ENCODE results near the gene ABCG1. TPM values are rescaled to one million over a fixed set of nuclear protein-coding genes. Genes with fewer than 3 reads are reported as not detected.

Gene ABCG1
- total and polyA plus RNA-seq, 5 donors from 2014 or later: 17.0 to 86.3 (median 24.3) TPM

DNA sequence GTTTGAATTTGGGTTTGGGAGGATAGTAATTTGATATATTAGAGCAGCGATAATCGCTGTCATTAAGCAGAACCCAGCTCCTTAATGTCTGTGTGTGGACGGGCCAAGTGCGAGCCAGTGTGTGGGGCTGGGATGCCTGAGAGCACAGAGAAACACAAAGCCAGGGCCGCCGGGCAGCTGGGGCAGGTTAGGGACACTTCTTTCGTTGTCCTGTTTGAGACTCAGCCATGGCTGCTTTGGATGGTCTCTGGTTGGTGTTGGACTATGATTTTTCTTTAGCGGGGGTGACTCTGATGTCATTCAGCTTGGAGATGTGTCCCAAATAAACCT lies 33.4 kb downstream of the ABCG1 start:
- peaks cover 9 to 47% (median 41%) of the 10 kb centered on the region in 4 donors for H3K4me1 Mint-ChIP-seq
- ATAC-seq (ENCODE audit: low read depth in 2 of 2) (no peak), DNase-seq (no peak)
- peaks cover 0 to 1% (median 0%) of the 10 kb centered on the region in 7 donors for H3K9me3 Mint-ChIP-seq
- H3K27me3 Mint-ChIP-seq: no peaks in the 10 kb centered on the region
- H3K27ac Mint-ChIP-seq: peak overlapping the region in 1 of 3 donors; percentile 50
- peaks cover 21% of the 10 kb centered on the region for H3K36me3 Mint-ChIP-seq
- Histone ChIP-seq H3K36me3 (ENCODE audit: control insufficient read depth, insufficient read depth, low read length) (no peaks in the 10 kb centered on the region), H3K27ac (ENCODE audit: insufficient read depth, low read length, poor library complexity, severe bottlenecking) (no peak overlapping the region), H3K27me3 (ENCODE audit: control insufficient read depth, insufficient read depth, low read length) (no peaks in the 10 kb centered on the region), H3K4me1 (ENCODE audit: control insufficient read depth, insufficient read depth, low read length, poor library complexity, severe bottlenecking) (no peaks in the 10 kb centered on the region), H3K9me3 (ENCODE audit: control insufficient read depth in 2 of 2, low read length in 2 of 2) (no peaks in the 10 kb centered on the region), H3K4me3 (ENCODE audit: low read depth, low read length) (no peak overlapping the region)
- H3K4me3 Mint-ChIP-seq: no peak overlapping the region

DNA sequence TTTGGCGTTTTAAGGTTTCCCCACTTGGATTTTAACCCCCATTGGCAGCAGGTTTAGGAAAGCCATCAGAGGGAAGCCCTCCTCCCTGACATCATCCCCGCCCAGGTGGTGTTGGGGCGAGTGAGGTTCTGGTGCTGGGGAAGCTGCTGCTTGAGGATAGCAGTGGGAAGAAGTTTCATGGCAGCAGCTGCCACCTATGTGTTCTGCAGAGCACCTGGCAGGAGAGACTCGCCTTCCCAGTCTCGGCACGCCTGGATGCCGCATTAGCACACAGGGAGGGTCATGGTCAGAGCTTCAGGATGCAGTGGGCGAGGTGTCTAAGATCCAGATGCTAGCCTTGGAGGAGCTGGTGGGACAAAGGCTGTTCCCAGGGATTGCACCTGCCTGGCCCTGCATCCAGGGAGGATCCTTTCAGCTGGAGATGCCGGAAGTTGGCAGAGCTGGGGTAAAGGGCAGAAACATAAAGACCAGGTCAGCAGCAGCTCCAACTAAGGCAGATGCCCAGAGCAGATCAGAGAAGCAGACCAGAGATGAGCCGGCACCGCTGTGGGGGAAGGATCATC lies 33.9 kb downstream of the ABCG1 start:
- H3K4me1 ChIP-seq (ENCODE audit: control insufficient read depth, insufficient read depth, low read length, poor library complexity, severe bottlenecking): no peaks in the 10 kb centered on the region
- no peaks in the 10 kb centered on the region for H3K27me3 ChIP-seq (ENCODE audit: control insufficient read depth, insufficient read depth, low read length)
- no peaks in the 10 kb centered on the region for H3K9me3 ChIP-seq (ENCODE audit: control insufficient read depth in 2 of 2, low read length in 2 of 2)
- no peak for DNase-seq
- H3K4me3 Mint-ChIP-seq: no peak overlapping the region
- H3K36me3 Mint-ChIP-seq: peaks cover 16% of the 10 kb centered on the region
- H3K4me3 ChIP-seq (ENCODE audit: low read depth, low read length): no peak overlapping the region
- H3K27ac Mint-ChIP-seq: no peak overlapping the region
- H3K27me3 Mint-ChIP-seq: no peaks in the 10 kb centered on the region
- peaks cover 3 to 47% (median 42%) of the 10 kb centered on the region in 4 donors for H3K4me1 Mint-ChIP-seq
- H3K27ac ChIP-seq (ENCODE audit: insufficient read depth, low read length, poor library complexity, severe bottlenecking): no peak overlapping the region
- no peak for ATAC-seq (ENCODE audit: low read depth in 2 of 2)
- H3K36me3 ChIP-seq (ENCODE audit: control insufficient read depth, insufficient read depth, low read length): no peaks in the 10 kb centered on the region
- H3K9me3 Mint-ChIP-seq: peaks cover 0 to 1% (median 0%) of the 10 kb centered on the region in 7 donors

- Mint-ChIP-seq H3K4me1 (peaks cover 0 to 48% (median 43%) of the 10 kb centered on the region in 4 donors), H3K27ac (peak overlapping the region in 2 of 3 donors; percentile 74 to 87), H3K36me3 (peaks cover 12% of the 10 kb centered on the region), H3K9me3 (no peaks in the 10 kb centered on the region), H3K27me3 (no peaks in the 10 kb centered on the region), H3K4me3 (no peak overlapping the region)
- DNase-seq: no peak
- no peaks in the 10 kb centered on the region for H3K27me3 ChIP-seq (ENCODE audit: control insufficient read depth, insufficient read depth, low read length)
- no peak for ATAC-seq (ENCODE audit: low read depth in 2 of 2)
- no peaks in the 10 kb centered on the region for H3K9me3 ChIP-seq (ENCODE audit: control insufficient read depth in 2 of 2, low read length in 2 of 2)
- no peaks in the 10 kb centered on the region for H3K36me3 ChIP-seq (ENCODE audit: control insufficient read depth, insufficient read depth, low read length)
- no peak overlapping the region for H3K27ac ChIP-seq (ENCODE audit: insufficient read depth, low read length, poor library complexity, severe bottlenecking)
- peaks cover 4% of the 10 kb centered on the region for H3K4me1 ChIP-seq (ENCODE audit: control insufficient read depth, insufficient read depth, low read length, poor library complexity, severe bottlenecking)
- H3K4me3 ChIP-seq (ENCODE audit: low read depth, low read length): no peak overlapping the region
Observed at GRCh38 chr21:42253466-42253865, 34.5 kb downstream of the ABCG1 start.

- H3K9me3 Mint-ChIP-seq: no peaks in the 10 kb centered on the region
- ATAC-seq (ENCODE audit: low read depth in 2 of 2): no peak
- H3K27me3 Mint-ChIP-seq: no peaks in the 10 kb centered on the region
- no peaks in the 10 kb centered on the region for H3K9me3 ChIP-seq (ENCODE audit: control insufficient read depth in 2 of 2, low read length in 2 of 2)
- H3K27ac ChIP-seq (ENCODE audit: insufficient read depth, low read length, poor library complexity, severe bottlenecking): no peak overlapping the region
- peaks cover 11% of the 10 kb centered on the region for H3K36me3 Mint-ChIP-seq
- peaks cover 5% of the 10 kb centered on the region for H3K4me1 ChIP-seq (ENCODE audit: control insufficient read depth, insufficient read depth, low read length, poor library complexity, severe bottlenecking)
- H3K27ac Mint-ChIP-seq: peak overlapping the region in 2 of 3 donors; percentile 74 to 87
- no peak overlapping the region for H3K4me3 ChIP-seq (ENCODE audit: low read depth, low read length)
- H3K4me1 Mint-ChIP-seq: peaks cover 0 to 51% (median 42%) of the 10 kb centered on the region in 4 donors
- DNase-seq: no peak
- H3K4me3 Mint-ChIP-seq: no peak overlapping the region
- no peaks in the 10 kb centered on the region for H3K27me3 ChIP-seq (ENCODE audit: control insufficient read depth, insufficient read depth, low read length)
- no peaks in the 10 kb centered on the region for H3K36me3 ChIP-seq (ENCODE audit: control insufficient read depth, insufficient read depth, low read length)
Observed at GRCh38 chr21:42254083-42254482, 35.1 kb downstream of the ABCG1 start.

DNA sequence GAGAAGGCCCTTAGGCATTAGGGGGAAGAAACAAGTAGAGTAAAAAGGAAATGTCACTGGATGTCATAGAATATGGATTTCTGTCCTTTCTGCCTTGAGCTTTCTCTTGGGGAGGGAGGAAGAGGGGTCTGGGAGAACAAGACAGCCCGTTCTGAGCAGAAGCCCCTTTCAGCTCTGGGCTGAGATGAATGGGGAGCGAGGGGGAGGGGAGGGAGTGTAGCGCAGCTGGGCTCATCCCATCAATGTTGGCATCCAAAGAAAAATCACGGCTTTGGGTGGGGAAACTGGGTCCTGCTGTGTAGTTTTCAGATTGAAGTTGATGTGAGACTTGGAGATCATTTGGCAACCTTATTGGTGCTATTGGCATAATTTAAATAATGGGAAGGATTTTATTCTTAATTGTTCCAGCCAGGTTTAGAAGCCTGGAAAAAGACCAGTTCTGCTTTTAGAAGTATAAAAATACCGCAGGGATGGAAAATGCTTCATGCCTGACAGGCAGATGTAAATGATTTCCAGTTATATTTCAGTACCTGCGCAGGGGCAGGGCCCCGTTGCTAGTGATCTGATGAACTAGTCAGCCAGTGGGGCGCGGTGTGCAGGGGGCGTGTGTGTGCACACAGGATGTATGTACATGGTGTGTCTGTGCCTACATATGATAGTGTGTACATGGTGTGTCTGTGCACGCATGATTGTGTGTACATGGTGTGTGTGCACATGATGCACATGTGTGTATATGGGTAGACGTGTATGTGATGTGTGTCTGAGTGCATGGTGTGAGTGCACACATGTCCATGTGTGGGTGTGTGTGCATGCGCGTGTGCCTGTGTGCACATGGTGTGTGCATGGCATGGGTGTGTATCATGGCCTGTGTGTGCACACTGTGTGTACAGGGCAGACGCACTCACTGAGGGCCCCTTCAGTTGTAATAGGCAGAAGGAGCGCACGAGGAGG lies 36.0 kb downstream of the ABCG1 start:
- no peak for ATAC-seq (ENCODE audit: low read depth in 2 of 2)
- H3K4me3 Mint-ChIP-seq: no peak overlapping the region
- Histone ChIP-seq H3K27me3 (ENCODE audit: control insufficient read depth, insufficient read depth, low read length) (no peaks in the 10 kb centered on the region), H3K36me3 (ENCODE audit: control insufficient read depth, insufficient read depth, low read length) (no peaks in the 10 kb centered on the region), H3K4me3 (ENCODE audit: low read depth, low read length) (no peak overlapping the region), H3K27ac (ENCODE audit: insufficient read depth, low read length, poor library complexity, severe bottlenecking) (no peak overlapping the region), H3K9me3 (ENCODE audit: control insufficient read depth in 2 of 2, low read length in 2 of 2) (no peaks in the 10 kb centered on the region), H3K4me1 (ENCODE audit: control insufficient read depth, insufficient read depth, low read length, poor library complexity, severe bottlenecking) (peaks cover 5% of the 10 kb centered on the region)
- H3K27me3 Mint-ChIP-seq: no peaks in the 10 kb centered on the region
- H3K9me3 Mint-ChIP-seq: no peaks in the 10 kb centered on the region
- no peak for DNase-seq
- peaks cover 7% of the 10 kb centered on the region for H3K36me3 Mint-ChIP-seq
- peaks cover 0 to 48% (median 37%) of the 10 kb centered on the region in 4 donors for H3K4me1 Mint-ChIP-seq
- peak overlapping the region in 2 of 3 donors; percentile 51 to 74 for H3K27ac Mint-ChIP-seq

DNA sequence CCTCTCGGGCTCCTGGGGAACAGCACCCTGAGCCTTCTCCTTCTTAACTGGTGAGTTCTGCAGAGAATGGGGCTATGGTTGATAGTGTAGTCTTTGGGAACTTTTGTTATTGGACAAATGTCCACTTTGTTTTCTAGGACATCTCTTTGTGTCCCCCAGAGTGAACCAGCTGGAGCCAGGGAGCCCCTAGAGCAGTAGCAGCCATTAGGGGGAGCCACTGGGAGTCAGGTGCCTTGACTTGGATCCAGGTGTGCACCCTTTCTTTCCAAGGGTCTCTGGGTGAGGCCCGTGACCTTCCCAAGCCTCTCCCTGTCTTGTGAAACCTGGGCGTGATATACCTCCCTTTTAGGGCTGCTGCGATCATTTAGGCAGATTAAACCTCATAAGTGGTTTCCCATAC lies 36.9 kb downstream of the ABCG1 start:
- H3K4me3 Mint-ChIP-seq: no peak overlapping the region
- DNase-seq: no peak
- peaks cover 3% of the 10 kb centered on the region for H3K36me3 Mint-ChIP-seq
- no peaks in the 10 kb centered on the region for H3K9me3 Mint-ChIP-seq
- Histone ChIP-seq H3K36me3 (ENCODE audit: control insufficient read depth, insufficient read depth, low read length) (no peaks in the 10 kb centered on the region), H3K27me3 (ENCODE audit: control insufficient read depth, insufficient read depth, low read length) (no peaks in the 10 kb centered on the region), H3K27ac (ENCODE audit: insufficient read depth, low read length, poor library complexity, severe bottlenecking) (no peak overlapping the region), H3K4me3 (ENCODE audit: low read depth, low read length) (no peak overlapping the region), H3K9me3 (ENCODE audit: control insufficient read depth in 2 of 2, low read length in 2 of 2) (no peaks in the 10 kb centered on the region), H3K4me1 (ENCODE audit: control insufficient read depth, insufficient read depth, low read length, poor library complexity, severe bottlenecking) (peaks cover 5% of the 10 kb centered on the region)
- peak overlapping the region in 1 of 3 donors; percentile 84 for H3K27ac Mint-ChIP-seq
- ATAC-seq (ENCODE audit: low read depth in 2 of 2): no peak
- no peaks in the 10 kb centered on the region for H3K27me3 Mint-ChIP-seq
- H3K4me1 Mint-ChIP-seq: peaks cover 0 to 48% (median 37%) of the 10 kb centered on the region in 4 donors

DNA sequence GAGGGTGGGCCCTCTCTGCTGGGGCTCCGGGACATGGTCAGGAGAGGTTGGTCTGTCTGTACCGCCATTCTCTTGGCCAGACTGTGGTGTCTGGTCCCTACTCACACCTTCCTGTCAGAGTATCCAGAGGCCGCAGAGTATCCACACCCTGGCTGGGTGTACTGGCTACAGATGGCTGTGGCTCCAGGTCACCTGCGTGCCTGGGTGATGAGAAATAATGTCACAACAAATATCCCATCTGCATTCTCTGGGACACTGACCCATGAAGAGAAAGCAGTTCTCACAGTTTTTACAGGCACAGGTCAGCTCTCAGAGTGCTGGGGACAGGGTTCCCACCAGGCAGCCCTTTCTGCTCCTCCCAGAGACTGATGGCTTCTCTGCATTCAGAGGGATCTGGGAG lies 37.4 kb downstream of the ABCG1 start:
- DNase-seq (no peak), ATAC-seq (ENCODE audit: low read depth in 2 of 2) (no peak)
- Mint-ChIP-seq H3K36me3 (peaks cover 3% of the 10 kb centered on the region), H3K4me3 (no peak overlapping the region), H3K9me3 (no peaks in the 10 kb centered on the region), H3K4me1 (peaks cover 0 to 45% (median 33%) of the 10 kb centered on the region in 4 donors), H3K27me3 (no peaks in the 10 kb centered on the region), H3K27ac (no peak overlapping the region)
- Histone ChIP-seq H3K27me3 (ENCODE audit: control insufficient read depth, insufficient read depth, low read length) (no peaks in the 10 kb centered on the region), H3K9me3 (ENCODE audit: control insufficient read depth in 2 of 2, low read length in 2 of 2) (no peaks in the 10 kb centered on the region), H3K27ac (ENCODE audit: insufficient read depth, low read length, poor library complexity, severe bottlenecking) (no peak overlapping the region), H3K4me1 (ENCODE audit: control insufficient read depth, insufficient read depth, low read length, poor library complexity, severe bottlenecking) (peaks cover 5% of the 10 kb centered on the region), H3K36me3 (ENCODE audit: control insufficient read depth, insufficient read depth, low read length) (no peaks in the 10 kb centered on the region), H3K4me3 (ENCODE audit: low read depth, low read length) (no peak overlapping the region)

All from CD4-positive, CD25-positive, alpha-beta regulatory T cell (primary cell).